HCT116 (cell line): ENCODE measurements around the gene ZMYND19. TPM values are rescaled to one million over a fixed set of nuclear protein-coding genes. Genes with fewer than 3 reads are reported as not detected.

Experiments
- ATAC-seq: fragments of 200-7000 bp; cut with Tn5 transposase; 2 replicates; pipeline ENCODE4 v1.9.1; 2020; ENCODE audit warnings: mild to moderate bottlenecking, moderate library complexity
- BruUV-seq: library from RNA; stranded (reverse); fragments of 400-500 nt; replicated peaks from 2 replicates; lab custom pipeline; 2021; lab: Mats Ljungman, UMichigan
- CTCF ChIA-PET: fragments of 300-600 bp; sonication (Branson Sonifier 250); formaldehyde crosslinking; loops from one replicate; lab custom pipeline; 2021; ENCODE audit warnings: antibody characterized with exemption; lab: Charles Lee
- POLR2A ChIA-PET: fragments of 300-600, 350-600 bp; sonication (Branson Sonifier 250); formaldehyde crosslinking; loops from one replicate; lab custom pipeline; 2021; ENCODE audit warnings: antibody characterized with exemption; lab: Charles Lee
- RAD21 ChIA-PET, 2 experiments: fragments of 300-600 bp; sonication (Branson Sonifier 250); formaldehyde crosslinking; loops; one replicate each; lab custom pipeline; 2023; ENCODE audit warnings: low total read pairs in 2 of 2; ENCODE audit not compliant: uncharacterized antibody in 2 of 2, unreplicated experiment in 2 of 2, low non-redundant PET in 1 of 2; lab: Charles Lee
- DNase-seq: peaks from one replicate; pipeline ENCODE4 v3.0.0-alpha.2; 2010; ENCODE audit warnings: low read depth, low spot score
- H2AFZ ChIP-seq: fragments of 200-600 bp; shearing (Covaris generic), sonication (generic); 2 replicates; pipeline ENCODE4 v1.6.1; 2017; ENCODE audit warnings: low read depth, mixed run types, mixed read lengths, antibody characterized with exemption, low read length; ENCODE audit not compliant: poor library complexity, severe bottlenecking
- H3K27ac ChIP-seq: 2 replicates; pipeline ENCODE4 v1.5.1; 2012; ENCODE audit warnings: low read depth, low read length
- H3K27me3 ChIP-seq: fragments of 200-600 bp; sonication (generic); 2 replicates; pipeline ENCODE4 v1.6.1; 2016; ENCODE audit warnings: mixed run types, low read length, mixed read lengths; ENCODE audit not compliant: insufficient read depth
- H3K36me3 ChIP-seq, 2 experiments: fragments of 200-500 bp in 1 of 2; fragments of 200-600 bp in 1 of 2; sonication (Bioruptor generic) in 1 of 2; sonication (generic) in 1 of 2; 2 replicates each; pipeline versions ENCODE4 v1.5.1 to v1.6.1; 2014 to 2016; ENCODE audit warnings: low read length in 2 of 2, inconsistent platforms in 1 of 2, mixed read lengths in 1 of 2, mixed run types in 1 of 2; ENCODE audit not compliant: insufficient read depth in 2 of 2, control insufficient read depth in 1 of 2
- H3K4me1 ChIP-seq, 2 experiments: fragments of 200-600 bp in 1 of 2; sonication (generic) in 1 of 2; 2 replicates each; pipeline versions ENCODE4 v1.5.1 to v1.6.1; 2012 to 2017; ENCODE audit warnings: low read length in 2 of 2, inconsistent platforms in 1 of 2, mild to moderate bottlenecking in 1 of 2, mixed read lengths in 1 of 2, mixed run types in 1 of 2, moderate library complexity in 1 of 2; ENCODE audit not compliant: insufficient read depth in 2 of 2, control insufficient read depth in 1 of 2
- H3K4me2 ChIP-seq: fragments of 200-600 bp; sonication (generic); 2 replicates; pipeline ENCODE4 v1.6.1; 2017; ENCODE audit warnings: mixed run types, low read length, mixed read lengths
- H3K4me3 ChIP-seq, 2 experiments: fragments of 200-600 bp in 1 of 2; sonication (generic) in 1 of 2; replicated peaks in 1 of 2; 2 replicates each; pipeline ENCODE4 v1.5.1; 2011 to 2016; ENCODE audit warnings: low read length in 2 of 2, control low read depth in 1 of 2, low read depth in 1 of 2, mild to moderate bottlenecking in 1 of 2, mixed read lengths in 1 of 2, mixed run types in 1 of 2
- H3K79me2 ChIP-seq: fragments of 200-600 bp; sonication (generic); 2 replicates; pipeline ENCODE4 v1.6.1; 2017; ENCODE audit warnings: mild to moderate bottlenecking, mixed run types, low read length, moderate library complexity, mixed read lengths; ENCODE audit not compliant: insufficient read depth
- H3K9ac ChIP-seq: fragments of 200-600 bp; sonication (generic); 2 replicates; pipeline ENCODE4 v1.6.1; 2016; ENCODE audit warnings: low read length, mixed read lengths
- H3K9me2 ChIP-seq: fragments of 200-600 bp; sonication (generic), shearing (Covaris generic); 2 replicates; pipeline ENCODE4 v1.6.1; 2017; ENCODE audit warnings: mixed run types, mild to moderate bottlenecking, moderate library complexity; ENCODE audit not compliant: insufficient read depth
- H3K9me3 ChIP-seq, 2 experiments: fragments of 200-500 bp in 1 of 2; fragments of 200-600 bp in 1 of 2; sonication (Bioruptor generic) in 1 of 2; sonication (generic) in 1 of 2; 2 replicates each; pipeline ENCODE4 v1.6.1; 2014 to 2017; ENCODE audit warnings: low read length in 2 of 2, mixed read lengths in 2 of 2, inconsistent platforms in 1 of 2, low read depth in 1 of 2, mild to moderate bottlenecking in 1 of 2, mixed run types in 1 of 2, moderate library complexity in 1 of 2; ENCODE audit not compliant: control insufficient read depth in 1 of 2, insufficient read depth in 1 of 2
- H4K20me1 ChIP-seq: fragments of 200-600 bp; sonication (generic), shearing (Covaris generic); 2 replicates; pipeline ENCODE4 v1.6.1; 2017; ENCODE audit warnings: mixed run types, mild to moderate bottlenecking, moderate library complexity; ENCODE audit not compliant: insufficient read depth
- ELF1 ChIP-seq: IDR thresholded peaks from 2 replicates; pipeline ENCODE4 v1.6.1; 2012; ENCODE audit warnings: low read depth, borderline replicate concordance
- EZH2phosphoT487 ChIP-seq: fragments of 200-600 bp; IDR thresholded peaks from 2 replicates; pipeline ENCODE4 v1.6.1; 2018; ENCODE audit warnings: antibody characterized with exemption, borderline replicate concordance
- JUND ChIP-seq: IDR thresholded peaks from 2 replicates; pipeline ENCODE4 v1.6.1; 2012
- POLR2AphosphoS5 ChIP-seq: IDR thresholded peaks from 2 replicates; pipeline ENCODE4 v1.6.1; 2011; ENCODE audit warnings: mild to moderate bottlenecking, low read depth, low read length, moderate library complexity
- RAD21 ChIP-seq: IDR thresholded peaks from 2 replicates; pipeline ENCODE4 v1.6.1; 2012; ENCODE audit warnings: low read depth, mild to moderate bottlenecking
- SRF ChIP-seq: IDR thresholded peaks from 2 replicates; pipeline ENCODE4 v1.6.1; 2012; ENCODE audit warnings: low read depth
- TCF7L2 ChIP-seq: IDR thresholded peaks from 2 replicates; pipeline ENCODE4 v1.7.0; 2011; ENCODE audit warnings: borderline replicate concordance, inconsistent platforms; ENCODE audit not compliant: insufficient read depth, insufficient read length; ENCODE audit errors: extremely low read depth
- intact Hi-C: fragments of 100-400 bp; cut with micrococcal nuclease; formaldehyde crosslinking; loops from 2 replicates; pipeline ENCODE4 v1.10.0; 2022
- total RNA-seq: library from RNA; stranded (reverse); gene quantifications from one replicate; pipeline ENCODE4 v1.2.1, GENCODE V29; 2021; ENCODE audit not compliant: unreplicated experiment
- TF ChIP-seq, protein P1 (sequence below): IDR thresholded peaks from 2 replicates; pipeline ENCODE4 v1.6.1; 2012

ZMYND19 gene
- total RNA-seq, 1 experiment from 2014 or later, result 57.4 TPM

- Histone ChIP-seq H3K27ac (no peak overlapping the region), H3K9ac (no peak overlapping the region), H3K4me3 (no peak overlapping the region), H3K79me2 (peaks cover 96% of the 10 kb centered on the region), H3K9me2 (no peaks in the 10 kb centered on the region), H3K36me3 (no peaks in the 10 kb centered on the region), H4K20me1 (peaks cover 5% of the 10 kb centered on the region; the same call in 1 of the 2 replicates), H3K27me3 (no peaks in the 10 kb centered on the region), H3K4me1 (no peaks in the 10 kb centered on the region), H3K4me2 (no peak overlapping the region), H2AFZ (no peak overlapping the region), H3K9me3 (no peaks in the 10 kb centered on the region)
- ATAC-seq (no peak), DNase-seq (no peak)
- intact Hi-C loops, result no loop called here
- BruUV-seq, result no TSS peak
- POLR2A ChIA-PET, result no interaction called here
- CTCF ChIA-PET, result no interaction called here
- TF ChIP-seq, protein P1, sequence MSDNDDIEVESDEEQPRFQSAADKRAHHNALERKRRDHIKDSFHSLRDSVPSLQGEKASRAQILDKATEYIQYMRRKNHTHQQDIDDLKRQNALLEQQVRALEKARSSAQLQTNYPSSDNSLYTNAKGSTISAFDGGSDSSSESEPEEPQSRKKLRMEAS, result no peak
- TF ChIP-seq ELF1, result no peak
- TF ChIP-seq RAD21, result no peak
- TF ChIP-seq TCF7L2, result no peak
- TF ChIP-seq JUND, result no peak
- TF ChIP-seq POLR2AphosphoS5, result no peak
- no peak for TF ChIP-seq SRF
- RAD21 ChIA-PET, result no interaction called here
These were observed 43.7 kb upstream of the ZMYND19 start for GRCh38 chr9:137634016-137634415.

DNA sequence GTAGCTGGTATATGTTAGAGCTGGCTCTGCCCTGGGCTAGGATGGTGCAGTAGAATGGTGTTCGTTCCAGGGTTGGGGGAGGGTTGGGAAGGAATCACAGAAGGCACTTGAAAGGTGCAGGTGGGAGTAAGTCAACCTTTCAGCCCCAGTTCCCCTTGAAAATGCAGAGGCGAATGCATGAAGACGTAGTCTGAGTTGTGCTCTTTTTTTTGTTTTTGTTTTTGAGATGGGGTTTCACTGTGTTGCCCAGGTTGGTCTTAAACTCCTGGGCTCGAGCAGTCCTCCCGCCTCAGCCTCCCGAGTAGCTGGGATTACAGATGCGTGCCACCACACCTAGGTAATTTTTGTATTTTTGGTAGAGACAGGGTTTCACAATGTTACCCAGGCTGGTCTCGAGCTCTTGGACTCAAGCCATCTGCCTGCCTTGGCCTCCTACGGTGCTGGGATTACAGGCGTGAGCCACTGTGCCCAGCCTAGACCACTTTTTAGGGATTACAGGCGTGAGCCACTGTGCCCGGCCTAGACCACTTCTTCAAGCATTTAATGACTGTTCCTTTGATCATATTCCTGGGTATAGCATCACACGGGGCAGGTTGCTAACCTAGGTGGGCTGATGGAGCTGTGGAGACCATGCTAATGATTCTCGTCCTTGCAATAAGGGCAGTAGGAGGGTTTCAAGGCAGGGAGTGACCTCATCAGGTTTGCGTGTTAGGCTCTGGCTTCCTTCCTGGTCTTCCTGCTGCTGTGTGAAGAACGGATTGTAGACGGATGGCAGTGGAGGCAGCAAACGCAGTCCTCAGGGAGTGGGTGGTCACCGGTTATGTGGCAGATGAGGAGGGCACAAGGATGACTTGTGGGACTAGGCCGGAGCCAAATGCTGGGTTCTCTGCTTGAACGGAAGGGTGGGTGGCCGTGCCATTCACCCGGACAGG, 42.2 kb upstream of the ZMYND19 start:
- H3K9ac ChIP-seq, result no peak overlapping the region
- TF ChIP-seq EZH2phosphoT487, result no peak
- no peaks in the 10 kb centered on the region for H3K4me1 ChIP-seq
- no peaks in the 10 kb centered on the region for H3K9me3 ChIP-seq
- BruUV-seq, result no TSS peak
- ChIA-PET CTCF (no interaction called here), RAD21 (no interaction called here), POLR2A (no interaction called here)
- no peak overlapping the region for H3K4me2 ChIP-seq
- H2AFZ ChIP-seq, result no peak overlapping the region
- H3K4me3 ChIP-seq, result no peak overlapping the region
- DNase-seq (no peak), ATAC-seq (no peak)
- no peaks in the 10 kb centered on the region; the same call in 1 of the 2 replicates for H4K20me1 ChIP-seq
- H3K27me3 ChIP-seq, result no peaks in the 10 kb centered on the region
- H3K36me3 ChIP-seq, result no peaks in the 10 kb centered on the region
- H3K9me2 ChIP-seq, result no peaks in the 10 kb centered on the region
- no peak overlapping the region for H3K27ac ChIP-seq
- intact Hi-C loops, result no loop called here
- peaks cover 96% of the 10 kb centered on the region for H3K79me2 ChIP-seq
